PFSK-1 (cell line): Measurements from ENCODE around the gene STRN3.

ENCODE experiments used
- POLR2AphosphoS5 ChIP-seq: IDR thresholded peaks from 2 replicates; pipeline ENCODE4 v1.6.1; 2012; ENCODE audit warnings: low read depth, mild to moderate bottlenecking, control low read depth, low read length, moderate library complexity
- TAF1 ChIP-seq: IDR thresholded peaks from 2 replicates; pipeline ENCODE4 v1.6.1; 2012; ENCODE audit warnings: low read length, control low read depth, borderline replicate concordance; ENCODE audit not compliant: insufficient read depth

GRCh38 chr14:30999038-30999773 is 27.0 kb downstream of the STRN3 start:
- TF ChIP-seq TAF1 (no peak), POLR2AphosphoS5 (no peak)
